ACC112 (cell line): ENCODE data around the gene SPAG7.
A peak's percentile ranks its signal among the peaks of the same experiment; 100 is the strongest.
"Not testable (repeated sequence)": the region's sequence is repeated elsewhere in the genome, so short reads cannot be mapped to it uniquely, and the experiment has no call there.

Experiments
- H2AFZ ChIP-seq: fragments of 200-600 bp; sonication (generic); one replicate; pipeline ENCODE4 v1.6.0; 2017; ENCODE audit warnings: antibody characterized with exemption, low read length; ENCODE audit not compliant: unreplicated experiment
- H3K27ac ChIP-seq: fragments of 200-600 bp; sonication (generic); 2 replicates; pipeline ENCODE4 v1.5.1; 2014; ENCODE audit warnings: low read depth, mild to moderate bottlenecking, antibody characterized with exemption, low read length, moderate library complexity
- H3K27me3 ChIP-seq: fragments of 200-600 bp; sonication (generic); 2 replicates; pipeline ENCODE4 v1.6.1; 2014; ENCODE audit warnings: mild to moderate bottlenecking, antibody characterized with exemption, low read length, moderate library complexity, mixed read lengths; ENCODE audit not compliant: insufficient read depth
- H3K36me3 ChIP-seq: fragments of 200-600 bp; sonication (generic); 2 replicates; pipeline ENCODE4 v1.6.1; 2016; ENCODE audit warnings: mild to moderate bottlenecking, antibody characterized with exemption, low read length, moderate library complexity, mixed read lengths; ENCODE audit not compliant: insufficient read depth
- H3K4me1 ChIP-seq: fragments of 200-600 bp; sonication (generic); one replicate; pipeline ENCODE4 v1.6.1; 2016; ENCODE audit warnings: low read length, mixed read lengths; ENCODE audit not compliant: insufficient read depth, unreplicated experiment, control insufficient read depth
- H3K4me3 ChIP-seq: fragments of 200-600 bp; sonication (generic); 2 replicates; pipeline ENCODE4 v1.5.1; 2014; ENCODE audit warnings: mild to moderate bottlenecking, low read depth, low read length
- H3K79me2 ChIP-seq: fragments of 200-600 bp; sonication (generic); one replicate; pipeline ENCODE4 v1.6.0; 2016; ENCODE audit warnings: low read length; ENCODE audit not compliant: control insufficient read depth, unreplicated experiment, insufficient read depth

The SPAG7 gene

GRCh38 chr17:4935650-4936049 lies 32.0 kb downstream of the SPAG7 start:
- peaks cover 18% of the 10 kb centered on the region for H3K4me1 ChIP-seq
- peaks cover 3% of the 10 kb centered on the region; the same call in 1 of the 2 replicates for H3K36me3 ChIP-seq
- no peak overlapping the region for H3K4me3 ChIP-seq
- no peak overlapping the region for H2AFZ ChIP-seq
- no peak overlapping the region for H3K27ac ChIP-seq
- peaks cover 17% of the 10 kb centered on the region for H3K79me2 ChIP-seq
- no peaks in the 10 kb centered on the region for H3K27me3 ChIP-seq

- H3K4me1 ChIP-seq, result peaks cover 18% of the 10 kb centered on the region
- H3K36me3 ChIP-seq, result peaks cover 3% of the 10 kb centered on the region; the same call in 1 of the 2 replicates
- H3K27me3 ChIP-seq, result no peaks in the 10 kb centered on the region
- H2AFZ ChIP-seq, result no peak overlapping the region
- H3K4me3 ChIP-seq, result no peak overlapping the region
- peaks cover 16% of the 10 kb centered on the region for H3K79me2 ChIP-seq
- no peak overlapping the region for H3K27ac ChIP-seq
These were observed 33.2 kb downstream of the SPAG7 start for GRCh38 chr17:4934173-4934979.

GRCh38 chr17:4933646-4934045 lies 34.0 kb downstream of the SPAG7 start:
- Histone ChIP-seq H2AFZ (no peak overlapping the region), H3K27me3 (no peaks in the 10 kb centered on the region), H3K27ac (no peak overlapping the region), H3K36me3 (peaks cover 3% of the 10 kb centered on the region; the same call in 1 of the 2 replicates), H3K4me3 (no peak overlapping the region), H3K4me1 (peaks cover 13% of the 10 kb centered on the region), H3K79me2 (peaks cover 9% of the 10 kb centered on the region)

- peaks cover 3% of the 10 kb centered on the region; the same call in 1 of the 2 replicates for H3K36me3 ChIP-seq
- H2AFZ ChIP-seq, result no peak overlapping the region
- no peak overlapping the region for H3K4me3 ChIP-seq
- H3K27ac ChIP-seq, result no peak overlapping the region
- no peaks in the 10 kb centered on the region for H3K79me2 ChIP-seq
- H3K4me1 ChIP-seq, result peaks cover 9% of the 10 kb centered on the region
- no peaks in the 10 kb centered on the region for H3K27me3 ChIP-seq
These were observed 34.9 kb downstream of the SPAG7 start for GRCh38 chr17:4932756-4933155.

- Histone ChIP-seq H3K79me2 (no peaks in the 10 kb centered on the region), H3K4me3 (no peak within 1 kb of the TSS), H3K4me1 (peaks cover 9% of the 10 kb centered on the region), H3K27me3 (no peaks in the 10 kb centered on the region), H3K27ac (no peak within 1 kb of the TSS), H3K36me3 (peaks cover 3% of the 10 kb centered on the region; the same call in 1 of the 2 replicates), H2AFZ (no peak within 1 kb of the TSS)
These were observed 35.7 kb downstream of the SPAG7 start, which contains the start of gene GP1BA for GRCh38 chr17:4931963-4932362. Gene GP1BA (plus strand): TSS chr17:4932277. CDS start chr17:4932605, 328 bp downstream.

- no peak overlapping the region for H2AFZ ChIP-seq
- no peak overlapping the region for H3K4me3 ChIP-seq
- peaks cover 3% of the 10 kb centered on the region; the same call in 1 of the 2 replicates for H3K36me3 ChIP-seq
- no peaks in the 10 kb centered on the region for H3K27me3 ChIP-seq
- H3K27ac ChIP-seq, result no peak overlapping the region
- peaks cover under 1% of the 10 kb centered on the region for H3K4me1 ChIP-seq
- H3K79me2 ChIP-seq, result no peaks in the 10 kb centered on the region
These were observed 38.7 kb downstream of the SPAG7 start for GRCh38 chr17:4928881-4929280.

GRCh38 chr17:4926577-4927335 lies 40.9 kb downstream of the SPAG7 start:
- not testable (repeated sequence) for H3K4me3 ChIP-seq, H3K79me2 ChIP-seq, H3K4me1 ChIP-seq, H2AFZ ChIP-seq, H3K36me3 ChIP-seq, H3K27me3 ChIP-seq, H3K27ac ChIP-seq

GRCh38 chr17:4921320-4921719 lies 46.3 kb downstream of the SPAG7 start:
- Histone ChIP-seq H2AFZ (no peak overlapping the region), H3K79me2 (no peaks in the 10 kb centered on the region)

GRCh38 chr17:4920351-4921048 lies 47.1 kb downstream of the SPAG7 start:
- Histone ChIP-seq H3K4me1 (peaks cover 14% of the 10 kb centered on the region), H3K79me2 (no peaks in the 10 kb centered on the region), H3K27me3 (no peaks in the 10 kb centered on the region), H3K36me3 (no peaks in the 10 kb centered on the region), H3K27ac (peak overlapping the region; percentile 48), H3K4me3 (no peak overlapping the region), H2AFZ (no peak overlapping the region)

More at GRCh38 chr17:4921320-4921719, 46.3 kb downstream of the SPAG7 start:
- Histone ChIP-seq H3K4me3 (no peak overlapping the region), H3K36me3 (no peaks in the 10 kb centered on the region), H3K27me3 (no peaks in the 10 kb centered on the region), H3K4me1 (peaks cover 14% of the 10 kb centered on the region), H3K27ac (no peak overlapping the region)

GRCh38 chr17:4919511-4920047 lies 48.0 kb downstream of the SPAG7 start:
- H3K36me3 ChIP-seq, result no peaks in the 10 kb centered on the region
- peaks cover 14% of the 10 kb centered on the region for H3K4me1 ChIP-seq
- no peaks in the 10 kb centered on the region for H3K79me2 ChIP-seq
- no peak overlapping the region for H3K27ac ChIP-seq
- H3K4me3 ChIP-seq, result peak overlapping the region; percentile 22; the same call in 1 of the 2 replicates
- no peak overlapping the region for H2AFZ ChIP-seq
- H3K27me3 ChIP-seq, result no peaks in the 10 kb centered on the region
